ENCODE data around the gene SETD5.

- TF ChIP-seq CTCF (IDR thresholded peaks at IDR 0.05; ENCODE audit: insufficient read depth, low read depth, low read length) = no peak
- no peak for TF ChIP-seq EZH2 (IDR thresholded peaks at IDR 0.05; ENCODE audit: insufficient read depth, low read length)
These were observed 12.8 kb downstream of the SETD5 start for GRCh38 chr3:9409981-9410854.

All from astrocyte (in vitro differentiated cells and primary cell).